ENCODE measurements around the gene PM20D1.

DNA sequence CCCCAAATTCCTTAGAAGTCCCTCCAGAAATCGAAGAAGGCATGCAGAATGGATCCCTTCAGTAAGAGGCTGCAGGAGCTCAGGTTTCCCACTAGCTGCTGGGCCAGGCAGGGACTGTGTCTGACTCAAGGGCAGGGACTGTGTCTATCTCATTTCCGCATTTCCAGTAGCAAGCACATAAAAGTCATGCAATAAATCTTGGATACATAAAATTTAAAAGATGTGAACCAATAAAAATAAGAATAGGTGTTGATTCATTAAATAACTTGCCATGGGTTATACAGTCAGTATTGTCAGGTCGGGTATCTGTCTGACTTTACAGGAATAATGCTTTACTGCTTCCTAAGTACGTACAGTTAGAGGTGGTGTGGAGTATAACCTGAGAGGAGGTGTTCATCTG, 15.2 kb downstream of the PM20D1 start:
- no peak for TF ChIP-seq FOXM1 (IDR thresholded peaks at IDR 0.05; ENCODE audit: low read depth)
- TF ChIP-seq TAF1 (IDR thresholded peaks at IDR 0.05; ENCODE audit: borderline replicate concordance, low read depth, low read length), result no peak
- TF ChIP-seq, protein P1, sequence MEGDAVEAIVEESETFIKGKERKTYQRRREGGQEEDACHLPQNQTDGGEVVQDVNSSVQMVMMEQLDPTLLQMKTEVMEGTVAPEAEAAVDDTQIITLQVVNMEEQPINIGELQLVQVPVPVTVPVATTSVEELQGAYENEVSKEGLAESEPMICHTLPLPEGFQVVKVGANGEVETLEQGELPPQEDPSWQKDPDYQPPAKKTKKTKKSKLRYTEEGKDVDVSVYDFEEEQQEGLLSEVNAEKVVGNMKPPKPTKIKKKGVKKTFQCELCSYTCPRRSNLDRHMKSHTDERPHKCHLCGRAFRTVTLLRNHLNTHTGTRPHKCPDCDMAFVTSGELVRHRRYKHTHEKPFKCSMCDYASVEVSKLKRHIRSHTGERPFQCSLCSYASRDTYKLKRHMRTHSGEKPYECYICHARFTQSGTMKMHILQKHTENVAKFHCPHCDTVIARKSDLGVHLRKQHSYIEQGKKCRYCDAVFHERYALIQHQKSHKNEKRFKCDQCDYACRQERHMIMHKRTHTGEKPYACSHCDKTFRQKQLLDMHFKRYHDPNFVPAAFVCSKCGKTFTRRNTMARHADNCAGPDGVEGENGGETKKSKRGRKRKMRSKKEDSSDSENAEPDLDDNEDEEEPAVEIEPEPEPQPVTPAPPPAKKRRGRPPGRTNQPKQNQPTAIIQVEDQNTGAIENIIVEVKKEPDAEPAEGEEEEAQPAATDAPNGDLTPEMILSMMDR (IDR thresholded peaks at IDR 0.05), result no peak
- no peak for TF ChIP-seq USF2 (IDR thresholded peaks at IDR 0.05; ENCODE audit: borderline replicate concordance, low read depth, low read length)
